HG03108 (cell line): ENCODE data around the gene LGR6.
"Not testable (repeated sequence)": the region's sequence is repeated elsewhere in the genome, so short reads cannot be mapped to it uniquely, and the experiment has no call there.

Source experiments
- ATAC-seq: cut with Tn5 transposase; IDR thresholded peaks from one replicate; pipeline ENCODE4 v1.9.1; 2021; ENCODE audit warnings: moderate library complexity; ENCODE audit not compliant: unreplicated experiment

LGR6 gene

DNA sequence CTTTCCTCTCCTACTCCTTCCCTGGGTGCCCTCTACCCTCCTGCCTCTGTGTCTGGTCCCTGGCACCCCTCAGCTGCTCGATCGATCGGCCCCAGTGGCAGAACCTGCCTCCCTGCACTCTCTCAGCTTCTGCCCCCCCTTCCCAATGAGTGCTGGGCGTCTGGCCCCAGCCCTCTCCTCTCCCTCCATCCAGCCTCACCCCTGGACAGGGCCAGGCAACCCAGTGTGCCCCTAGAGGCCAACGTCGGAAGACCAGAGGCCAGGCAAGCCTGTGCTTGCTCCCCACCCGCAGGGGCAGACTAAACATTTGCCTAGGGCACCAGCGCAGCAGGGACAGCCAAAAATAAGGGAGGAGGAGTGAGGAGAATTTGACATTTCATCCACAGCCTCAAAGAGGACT lies 43.5 kb downstream of the LGR6 start:
- ATAC-seq = no peak

DNA sequence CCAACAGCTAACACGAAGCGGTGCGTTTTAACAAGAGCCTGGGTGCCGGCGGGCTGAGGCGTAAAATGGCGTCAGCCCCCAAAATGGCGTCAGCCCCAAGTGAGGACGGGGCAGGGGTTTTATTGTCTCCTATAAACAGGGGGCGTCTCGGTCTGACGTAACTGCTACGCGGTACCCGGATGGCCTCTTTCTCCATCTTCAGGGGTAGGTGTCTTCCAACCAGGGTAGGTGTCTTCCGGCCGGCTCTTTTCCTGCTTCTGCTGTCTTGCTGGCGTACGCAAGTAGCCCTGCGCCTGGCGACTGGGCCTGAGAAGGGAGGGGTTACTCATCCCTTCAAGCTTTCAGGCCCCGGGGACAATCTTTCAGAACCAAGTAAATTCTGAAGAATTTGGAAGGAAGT lies 45.3 kb downstream of the LGR6 start:
- ATAC-seq = no peak

DNA sequence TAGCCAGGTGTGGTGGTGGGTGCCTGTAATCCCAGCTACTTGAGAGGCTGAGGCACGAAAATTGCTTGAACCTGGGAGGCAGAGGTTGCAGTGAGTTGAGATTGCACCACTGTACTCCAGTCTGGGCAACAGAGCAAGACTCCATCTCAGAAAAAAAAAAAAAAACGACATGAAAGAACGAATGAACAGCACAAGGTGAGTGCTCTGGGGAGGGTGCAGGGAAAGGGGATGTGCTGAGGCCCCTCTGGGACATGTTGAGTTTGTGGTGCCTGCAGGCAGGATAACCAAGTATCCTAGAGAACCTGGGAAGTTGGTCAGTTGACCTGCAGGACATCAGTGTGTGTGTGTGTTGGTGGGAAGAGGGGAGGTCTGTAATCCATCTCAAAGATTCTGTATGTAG lies 46.6 kb downstream of the LGR6 start:
- ATAC-seq = not testable (repeated sequence)

DNA sequence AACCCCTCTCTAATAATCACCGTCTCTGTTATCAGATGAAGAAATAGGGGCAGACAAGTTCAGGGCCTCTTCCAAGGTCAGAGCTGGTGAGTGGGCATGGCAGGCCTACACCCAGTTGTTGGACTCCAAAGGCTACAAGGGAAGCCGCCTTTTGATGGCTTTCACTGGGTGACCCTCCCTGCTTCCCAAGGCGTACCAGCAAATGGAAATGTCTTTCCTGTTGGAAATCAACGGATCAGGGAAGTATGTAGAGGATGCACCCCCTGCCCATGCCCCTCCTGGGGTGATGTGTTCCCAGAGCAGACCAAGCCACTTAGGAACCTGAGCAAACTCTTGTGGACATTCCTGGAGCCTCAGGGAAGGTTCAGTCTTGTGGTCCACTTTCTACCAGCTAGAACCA lies 47.4 kb downstream of the LGR6 start:
- ATAC-seq = no peak

DNA sequence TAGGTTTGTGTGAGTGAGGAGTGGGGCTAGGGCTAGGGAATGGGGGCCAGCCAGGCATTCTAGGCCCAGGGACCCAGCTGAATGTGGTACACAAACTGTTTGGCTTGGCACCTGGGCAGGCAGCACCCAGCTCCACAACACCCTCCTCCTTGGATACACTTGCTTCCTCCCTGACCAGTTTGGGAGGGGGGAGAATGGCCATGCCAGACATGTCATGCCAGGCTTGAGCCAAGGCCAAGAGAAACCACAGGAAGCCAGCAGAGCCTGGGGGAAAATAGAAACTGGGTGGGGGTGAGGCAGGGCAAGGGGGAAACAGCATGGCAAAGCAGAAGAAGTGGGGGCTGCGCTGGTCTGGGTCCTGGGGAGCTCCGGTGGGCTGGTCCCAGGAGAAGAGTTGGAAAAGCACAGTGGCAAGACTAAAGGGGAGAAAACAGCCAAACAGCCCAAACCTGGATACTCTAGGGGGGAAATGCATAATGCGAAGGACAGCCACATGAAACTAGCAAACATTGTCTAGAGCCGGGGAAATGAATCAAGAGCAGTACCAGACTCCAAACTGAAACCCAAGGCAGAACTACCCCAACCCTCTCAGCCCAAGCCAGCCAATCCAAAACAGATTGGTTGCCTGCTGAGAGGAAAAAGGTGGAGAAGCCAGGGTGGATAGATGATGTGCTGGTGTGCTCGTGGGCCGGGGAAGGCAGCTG lies 47.9 kb downstream of the LGR6 start:
- ATAC-seq = no peak

DNA sequence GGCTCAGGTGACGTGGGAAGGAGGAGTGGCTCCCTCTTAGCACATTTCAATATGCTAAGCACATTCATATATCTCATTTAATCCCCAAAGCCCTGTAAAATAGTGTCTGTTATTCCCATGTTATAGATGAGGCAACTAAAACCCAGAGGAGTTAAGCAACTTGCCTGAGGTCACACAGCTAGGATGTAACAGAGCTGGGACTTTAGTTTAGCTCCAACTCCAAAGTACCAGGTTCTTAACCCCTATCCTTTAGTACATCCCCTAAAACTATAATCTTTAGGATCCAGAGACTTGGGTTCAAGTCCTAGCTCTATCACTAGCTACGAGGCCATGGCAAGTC lies 48.5 kb downstream of the LGR6 start:
- no peak for ATAC-seq

DNA sequence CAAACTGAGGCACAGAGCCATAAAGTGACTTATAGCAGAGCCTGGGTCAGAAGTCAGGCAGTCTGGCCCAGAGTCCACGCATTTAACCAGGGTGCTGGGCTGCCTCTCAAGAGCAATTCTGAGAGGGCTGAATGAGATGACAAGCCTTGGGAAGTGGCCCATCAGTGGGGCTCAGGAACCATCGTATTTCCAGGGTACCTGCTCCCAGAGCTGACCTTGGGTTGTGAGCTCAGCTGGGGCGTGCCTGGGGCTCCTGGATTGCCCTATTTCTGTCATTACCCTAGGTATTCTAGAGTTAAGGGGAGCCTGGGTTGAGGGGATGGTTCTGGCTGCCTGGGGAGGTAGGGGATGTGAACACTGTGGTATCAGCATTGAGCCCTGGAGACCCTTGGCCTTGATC lies 49.4 kb downstream of the LGR6 start:
- no peak for ATAC-seq

DNA sequence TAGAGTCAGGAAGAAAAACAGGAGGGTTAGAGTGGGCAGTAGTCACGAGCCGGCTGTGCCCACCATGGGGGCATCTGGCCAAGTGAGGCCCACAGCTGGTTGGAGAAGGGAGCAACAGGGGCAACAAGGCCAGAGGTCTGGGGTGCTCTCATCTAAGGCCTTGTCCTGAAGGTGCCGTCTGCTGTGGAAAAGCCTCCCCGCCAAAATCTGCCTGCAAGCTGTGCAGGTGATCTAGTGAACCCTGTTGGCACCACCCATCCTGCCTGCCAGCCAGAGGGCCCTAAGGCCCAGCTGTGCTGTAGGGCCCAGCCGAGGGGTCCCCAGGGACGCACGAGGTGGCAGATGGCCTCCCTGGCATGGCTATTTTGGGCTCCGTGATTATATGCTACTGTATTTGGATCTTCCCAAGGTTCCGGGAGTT lies 51.3 kb downstream of the LGR6 start:
- ATAC-seq = no peak

DNA sequence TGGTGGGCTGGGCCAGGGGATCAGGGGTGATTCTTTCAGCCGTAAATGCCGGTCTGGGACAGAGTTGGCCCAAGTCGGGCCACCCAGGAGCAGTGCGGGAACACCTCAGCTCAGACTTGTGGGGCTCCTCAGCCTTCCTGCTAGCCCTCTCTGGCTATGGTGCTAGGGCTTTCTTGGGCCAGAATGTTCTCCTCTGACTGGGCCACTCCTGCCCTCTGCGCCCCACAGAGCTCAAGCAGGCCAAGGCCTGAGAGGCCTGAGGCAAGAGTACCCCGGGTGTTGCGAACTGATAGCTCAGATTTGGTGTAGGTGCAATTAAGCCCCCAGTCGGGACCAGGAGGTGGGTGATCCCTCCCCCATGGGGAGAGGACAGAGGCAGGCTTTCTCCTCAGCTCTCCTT lies 51.8 kb downstream of the LGR6 start:
- no peak for ATAC-seq

DNA sequence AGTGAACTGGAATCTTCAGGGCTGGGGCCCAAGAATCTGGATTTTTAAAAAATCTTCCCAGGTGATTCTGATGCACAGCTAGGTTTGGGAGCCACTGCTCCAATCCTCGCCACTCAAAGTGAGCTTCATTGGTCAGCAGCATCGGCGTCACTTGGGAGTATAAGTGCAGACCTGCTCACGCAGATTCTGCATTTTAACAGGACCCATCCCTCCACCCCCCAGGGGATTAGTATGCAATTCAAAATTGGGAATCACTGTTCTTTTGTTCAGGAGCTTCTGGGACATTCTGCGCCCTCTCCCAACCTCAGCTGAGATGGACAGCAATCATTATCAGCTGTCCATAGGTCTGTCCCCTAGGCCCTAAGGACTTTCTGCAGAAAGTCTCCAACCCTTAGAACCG lies 53.5 kb downstream of the LGR6 start:
- ATAC-seq = no peak

DNA sequence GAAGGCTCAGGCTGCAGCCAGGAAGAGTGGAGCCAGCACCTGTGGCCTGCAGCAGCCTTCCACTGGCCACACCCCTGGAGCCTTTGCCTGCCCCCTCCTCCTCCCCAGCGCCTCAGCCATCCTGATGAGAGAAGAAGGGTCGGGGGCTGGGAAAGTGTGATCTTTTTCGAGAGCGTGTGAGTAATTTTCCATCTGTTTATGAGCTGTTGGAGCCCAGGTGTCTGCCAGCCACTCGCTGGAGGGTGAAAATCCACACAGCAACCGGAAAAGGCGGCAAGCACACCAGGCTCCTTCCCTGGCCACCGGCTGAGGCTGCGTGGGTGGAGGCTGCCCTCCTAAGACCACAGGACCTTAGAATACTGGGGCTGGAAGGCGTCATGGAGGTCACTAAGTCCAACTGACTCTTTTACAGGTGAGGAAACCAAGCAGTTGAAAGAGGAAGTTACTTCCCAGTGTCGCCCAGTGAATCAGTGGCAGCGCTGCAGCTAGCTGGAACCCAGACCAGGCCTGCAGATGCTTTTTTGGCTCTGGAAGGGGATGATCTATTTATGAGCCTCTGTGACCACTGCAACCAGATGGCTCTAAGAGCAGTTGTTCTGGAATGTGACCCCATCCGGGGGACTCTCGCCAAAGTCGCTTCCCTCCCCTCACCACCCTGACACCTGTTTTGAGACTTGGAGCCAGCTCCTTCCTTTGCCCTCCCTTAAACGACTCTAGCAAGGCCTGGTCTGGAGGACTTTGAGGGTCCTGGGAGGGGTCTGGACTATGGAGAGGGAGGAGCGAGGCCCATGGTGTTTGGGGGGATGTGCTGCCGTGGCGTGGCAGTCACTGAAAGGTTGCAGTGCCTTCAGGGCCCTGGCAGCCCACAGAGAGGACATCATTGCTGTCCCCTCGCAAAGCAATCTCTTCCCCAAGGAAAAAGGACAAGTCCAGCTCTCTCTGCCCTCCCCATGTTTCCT lies 54.5 kb downstream of the LGR6 start:
- no peak for ATAC-seq

DNA sequence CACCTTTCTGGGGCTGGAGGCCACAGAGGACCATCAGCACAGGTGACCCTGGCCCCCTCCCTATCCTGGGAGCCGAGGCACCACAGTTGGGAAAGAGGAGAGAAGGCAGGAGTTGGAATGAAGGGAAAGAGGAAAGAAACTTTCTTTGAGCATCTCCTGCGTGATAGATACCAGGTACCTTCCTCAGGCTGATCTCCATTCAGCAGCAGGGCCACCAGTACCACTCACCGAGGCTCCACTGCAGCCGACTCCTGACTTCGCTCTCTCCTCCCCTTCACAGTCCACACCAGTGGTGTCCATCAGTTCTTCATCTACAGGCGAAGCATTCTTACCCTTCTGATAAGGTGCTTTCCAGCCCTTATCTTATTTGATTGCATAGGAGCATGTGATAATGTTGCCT lies 55.3 kb downstream of the LGR6 start:
- ATAC-seq = no peak

DNA sequence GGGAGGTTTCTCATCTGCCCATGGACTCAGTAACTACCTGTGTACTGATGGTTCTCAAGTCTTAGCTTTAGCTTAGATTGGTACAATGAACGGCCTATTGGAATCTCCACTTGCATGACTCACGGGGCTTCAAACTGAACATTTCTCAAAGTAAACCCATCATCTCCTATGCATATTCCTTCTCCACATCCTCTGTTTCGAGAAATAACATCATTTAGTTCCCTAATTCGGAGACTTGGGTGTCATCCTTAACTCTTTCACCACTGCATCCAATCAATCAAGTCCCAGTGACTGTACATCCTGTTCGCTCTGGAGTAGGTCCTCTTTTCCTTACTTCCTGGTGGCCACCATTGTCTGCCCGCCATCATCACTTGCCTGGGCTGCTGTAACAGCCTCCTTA lies 55.8 kb downstream of the LGR6 start:
- no peak for ATAC-seq

DNA sequence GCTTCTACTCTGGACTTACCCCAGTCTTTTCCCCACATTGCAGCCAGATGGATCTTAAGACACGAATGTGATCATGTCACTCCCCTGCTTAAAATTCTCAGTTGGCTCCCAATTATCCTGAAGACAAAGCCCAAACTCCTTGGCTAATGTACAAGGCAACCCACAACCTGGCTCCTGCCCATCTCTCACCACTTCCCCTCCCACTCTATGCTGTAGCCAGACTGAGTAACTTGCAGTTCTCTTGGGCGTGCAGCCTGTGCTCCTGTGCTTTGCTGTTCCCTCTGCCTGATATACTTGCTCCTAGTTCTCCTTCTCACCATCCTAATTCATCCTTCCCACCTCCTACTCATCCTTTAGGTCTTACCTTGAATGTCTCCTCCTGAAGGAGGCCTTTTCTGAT lies 56.2 kb downstream of the LGR6 start:
- no peak for ATAC-seq

DNA sequence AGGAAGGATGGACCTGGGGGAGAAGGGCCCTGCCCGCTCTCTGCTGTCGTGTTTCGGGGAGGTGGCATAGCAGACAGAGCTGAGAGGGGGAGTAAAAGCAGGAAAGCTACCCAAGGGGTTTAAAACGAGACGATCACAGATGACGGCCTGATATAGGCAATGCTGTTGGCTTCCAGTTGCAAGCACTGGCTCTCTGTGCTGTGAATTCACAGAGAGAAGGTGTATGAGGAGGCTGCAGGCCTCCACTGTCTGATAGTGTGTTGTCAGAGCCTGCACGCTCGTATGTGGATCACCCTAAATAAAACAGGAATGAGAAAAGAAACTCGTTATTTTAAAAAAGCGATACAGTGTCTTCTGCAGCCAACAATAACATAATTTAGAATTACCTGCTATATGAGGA lies 57.4 kb downstream of the LGR6 start:
- ATAC-seq = no peak

DNA sequence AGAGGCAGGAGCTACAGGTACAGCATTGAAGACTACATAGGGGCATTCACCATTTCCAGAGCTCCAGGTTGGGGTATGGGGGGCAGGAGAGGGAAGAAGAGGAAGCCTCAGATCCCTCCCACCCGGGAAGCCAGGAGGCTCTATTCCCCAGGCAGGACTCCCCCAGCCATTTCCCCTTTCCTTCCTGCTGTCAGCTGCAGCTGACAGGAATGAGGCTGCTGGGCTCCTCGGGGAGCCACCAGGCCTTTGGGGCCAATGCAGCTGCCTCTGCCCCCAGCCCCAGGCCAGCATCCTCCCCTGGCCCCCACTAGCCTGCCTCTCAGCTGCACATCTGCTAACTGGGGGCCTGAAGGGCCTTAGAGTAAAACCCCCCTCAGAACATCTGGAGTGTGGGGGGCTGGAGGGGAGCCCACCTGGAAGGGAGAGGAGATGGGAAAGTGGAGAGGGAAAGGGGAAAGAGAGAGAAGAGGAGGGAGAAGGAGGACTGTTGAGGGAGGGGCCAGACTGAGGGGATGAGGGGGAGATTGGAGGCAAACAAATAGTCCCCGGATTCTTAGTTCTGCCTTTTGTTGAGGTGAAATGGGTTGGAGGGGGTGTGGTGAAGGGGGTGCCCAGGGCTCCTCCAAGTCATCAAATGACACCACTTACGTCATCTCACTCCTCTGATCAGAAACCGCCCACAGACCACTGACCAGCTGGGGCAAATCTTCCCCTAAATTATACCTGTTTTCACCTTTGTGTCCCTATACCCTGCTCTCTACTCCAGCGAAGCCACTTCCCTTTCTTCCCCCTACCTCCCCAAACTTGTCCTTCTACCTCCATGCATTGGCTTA lies 58.0 kb downstream of the LGR6 start:
- ATAC-seq = no peak

DNA sequence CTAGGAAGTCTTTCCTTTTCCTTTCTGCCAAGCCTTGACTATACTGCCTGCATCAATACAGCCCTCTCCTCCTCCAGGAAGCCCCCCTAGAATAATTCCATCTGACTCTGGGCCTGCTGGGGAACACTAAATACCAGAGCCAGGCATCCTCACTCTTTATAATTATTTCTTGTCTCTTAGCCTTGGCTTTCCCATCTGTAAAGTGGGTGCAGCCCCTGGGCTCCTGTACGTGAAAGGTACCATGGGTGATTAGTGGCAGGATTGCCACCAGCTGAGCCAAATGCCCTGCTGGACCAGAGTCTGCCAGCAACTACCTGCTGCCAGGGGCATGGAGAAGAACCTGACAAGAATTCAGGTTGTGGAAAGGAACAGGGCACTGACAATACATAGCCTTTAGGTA lies 58.7 kb downstream of the LGR6 start:
- no peak for ATAC-seq

DNA sequence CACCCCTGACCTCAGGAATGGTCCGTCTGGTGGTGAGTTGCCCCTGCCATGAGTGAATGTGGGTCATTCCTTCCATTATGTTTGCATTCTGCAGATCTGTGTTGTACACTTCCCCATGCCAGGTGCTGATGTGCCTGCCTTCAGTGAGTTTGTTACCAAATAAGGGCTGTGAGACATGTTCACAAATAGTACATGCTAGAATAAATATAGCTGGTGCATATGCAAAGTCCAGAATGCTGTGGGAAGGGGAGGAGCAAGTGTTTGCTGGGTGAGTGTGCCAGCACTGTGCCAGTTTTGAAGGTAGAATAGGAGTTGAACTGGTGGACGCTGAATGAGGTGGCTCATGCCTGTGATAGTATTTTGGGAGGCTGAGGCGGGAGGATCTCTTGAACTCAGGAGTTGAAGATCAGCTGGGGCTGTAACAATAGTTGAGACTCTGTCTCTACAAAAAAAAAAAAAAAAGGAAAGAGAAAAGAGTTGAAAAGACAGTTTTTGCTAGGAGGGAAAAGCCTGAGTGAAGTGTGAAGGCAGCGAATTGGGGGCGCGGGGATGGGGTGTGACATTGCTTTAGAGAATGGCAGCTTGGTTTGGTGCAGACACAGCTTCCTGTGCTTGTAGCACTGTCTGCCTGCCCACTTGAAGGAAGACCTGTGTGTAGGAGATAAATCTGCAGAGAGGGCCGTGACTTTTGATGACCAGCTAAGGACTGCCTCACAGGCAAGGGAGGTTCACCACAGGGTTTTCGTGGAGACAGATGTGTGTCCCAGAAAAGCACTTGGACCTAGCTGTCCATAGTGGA lies 61.1 kb downstream of the LGR6 start:
- ATAC-seq = no peak

DNA sequence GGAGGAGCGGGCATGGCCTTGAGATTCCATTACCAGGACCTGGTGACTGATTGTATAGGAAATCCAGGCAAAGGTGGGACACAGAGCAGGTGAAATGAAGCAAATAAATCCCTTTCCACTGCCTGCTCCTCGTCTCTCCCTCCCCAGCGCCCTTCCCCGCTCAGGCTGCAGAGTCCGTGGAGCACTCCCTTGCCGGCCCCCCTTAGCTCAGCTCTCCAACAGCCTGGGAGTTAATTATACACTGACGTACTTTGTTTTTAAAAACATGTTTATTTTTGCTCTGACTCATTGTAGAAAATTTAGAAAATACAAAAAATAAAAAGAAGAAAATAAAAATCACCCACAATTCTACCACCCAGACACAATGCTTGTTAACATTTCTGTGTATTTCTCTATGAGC lies 61.7 kb downstream of the LGR6 start:
- ATAC-seq = no peak

DNA sequence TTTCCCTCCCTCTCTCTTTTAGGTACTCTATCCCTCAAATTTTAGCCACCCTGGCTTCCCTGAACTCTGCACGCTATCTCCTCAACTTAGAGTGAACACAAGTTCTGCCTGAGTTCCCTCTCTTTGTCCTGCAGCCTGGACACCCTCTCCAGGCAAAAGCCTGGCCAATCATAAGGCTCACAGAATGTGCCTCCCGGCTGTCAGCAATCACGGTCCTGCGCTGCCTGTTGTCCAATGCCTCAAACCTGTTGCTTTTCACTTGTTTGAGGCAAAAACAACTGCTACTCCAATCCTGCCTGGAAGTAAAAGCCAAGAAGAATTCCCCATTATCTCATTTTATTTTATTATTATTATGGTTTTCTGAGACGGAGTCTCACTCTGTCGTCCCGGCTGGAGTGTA lies 66.1 kb downstream of the LGR6 start:
- ATAC-seq = no peak
